ENCODE results near the gene BICDL2. TPM values are rescaled to one million over a fixed set of nuclear protein-coding genes. Genes with fewer than 3 reads are reported as not detected.

BICDL2 gene
- total and polyA plus RNA-seq, 9 of the 15 experiments (the other 6 are each of a cell fraction or from before 2014, with no cell fraction given), result 0.09 to 0.28 (median 0.09) TPM; not detected in 6

- TF ChIP-seq ZHX1 (conservative IDR thresholded peaks at IDR 0.05; ENCODE audit: low read length) (no peak), SFPQ (IDR thresholded peaks at IDR 0.05; ENCODE audit: low read depth, low read length) (no peak), ARID3A (IDR thresholded peaks at IDR 0.05; ENCODE audit: borderline replicate concordance, low read depth, low read length) (no peak), ZC3H4 (CRISPR knock-in tag; IDR thresholded peaks at IDR 0.05; ENCODE audit: borderline replicate concordance) (no peak), IRF2 (CRISPR knock-in tag; IDR thresholded peaks at IDR 0.05) (no peak), HBP1 (CRISPR knock-in tag; IDR thresholded peaks at IDR 0.05) (no peak), EWSR1 (IDR thresholded peaks at IDR 0.05; ENCODE audit: borderline replicate concordance, low read depth, partially characterized antibody) (no peak), ZNF197 (CRISPR knock-in tag; IDR thresholded peaks at IDR 0.05; ENCODE audit: low read depth) (no peak), NR4A1 (CRISPR knock-in tag; IDR thresholded peaks at IDR 0.05) (peak; percentile 52; the same call in 1 of the 2 replicates), NR4A1 (tag; IDR thresholded peaks at IDR 0.05) (no peak; the same call in 1 of the 2 replicates), XRCC4 (IDR thresholded peaks at IDR 0.05; ENCODE audit: extremely low read depth, insufficient read depth, insufficient read length) (no peak)
These were observed 22.4 kb upstream of the BICDL2 start (continued) for GRCh38 chr16:3059041-3059722.

Data from K562 (cell line).